ENCODE measurements around the gene MAP3K4.

DNA sequence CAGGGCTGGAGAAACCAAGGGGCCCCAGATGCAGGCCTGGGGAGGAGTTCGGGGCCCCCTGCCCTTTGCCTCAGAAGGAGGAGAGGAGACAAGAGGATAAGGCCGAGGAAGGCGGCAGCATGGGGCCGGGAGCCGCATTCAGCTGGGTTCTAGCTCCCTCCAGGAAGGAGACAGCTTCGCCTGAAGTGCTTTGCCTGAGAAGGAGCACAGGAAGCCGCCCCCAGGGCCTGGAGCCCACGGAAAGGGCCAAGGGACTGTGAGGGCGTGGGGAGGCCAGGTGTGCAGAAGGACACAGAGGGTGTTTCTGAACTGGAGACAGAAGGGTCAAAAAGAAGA is 160.9 kb downstream of the MAP3K4 start:
- TF ChIP-seq POLR2AphosphoS5 (IDR thresholded peaks at IDR 0.05; ENCODE audit: borderline replicate concordance, low read depth, low read length) (no peak), EZH2 (IDR thresholded peaks at IDR 0.05) (no peak), FOXP2 (optimal IDR thresholded peaks at IDR 0.05; ENCODE audit: control extremely low read depth, extremely low read length, insufficient read depth) (no peak)
